HepG2 (cell line): ENCODE data around the gene UHMK1. TPM values are rescaled to one million over a fixed set of nuclear protein-coding genes. Genes with fewer than 3 reads are reported as not detected.

ENCODE experiments used
- BCL6 ChIP-seq: IDR thresholded peaks from 2 replicates; pipeline ENCODE4 v1.6.1; 2016; ENCODE audit warnings: missing genetic modification reagents, missing compliant biosample characterization
- DMAP1 ChIP-seq: IDR thresholded peaks from 2 replicates; pipeline ENCODE4 v1.6.1; 2016
- GZF1 ChIP-seq: sonication (generic); formaldehyde crosslinking; IDR thresholded peaks from 2 replicates; pipeline ENCODE4 v1.5.1; 2020; ENCODE audit warnings: mild to moderate bottlenecking, missing genetic modification reagents
- HHEX ChIP-seq: IDR thresholded peaks from 2 replicates; pipeline ENCODE4 v1.6.1; 2016; ENCODE audit warnings: control low read depth
- HIVEP1 ChIP-seq: sonication (generic); formaldehyde crosslinking; IDR thresholded peaks from 2 replicates; pipeline ENCODE4 v1.4.0; 2020; ENCODE audit warnings: mild to moderate bottlenecking, missing genetic modification reagents
- IKZF4 ChIP-seq: sonication (generic); formaldehyde crosslinking; IDR thresholded peaks from 2 replicates; pipeline ENCODE4 v1.5.1; 2020; ENCODE audit warnings: borderline replicate concordance, mild to moderate bottlenecking, low read depth, missing genetic modification reagents; ENCODE audit errors: not compliant biosample characterization
- KAT8 ChIP-seq: IDR thresholded peaks from 2 replicates; pipeline ENCODE4 v1.6.1; 2016; ENCODE audit warnings: missing genetic modification reagents, missing compliant biosample characterization
- MIER2 ChIP-seq: IDR thresholded peaks from 2 replicates; pipeline ENCODE4 v1.6.1; 2016; ENCODE audit warnings: missing biosample characterization, missing genetic modification reagents
- U2AF2 ChIP-seq: fragments of 200-400 bp; formaldehyde crosslinking; IDR thresholded peaks from 2 replicates; pipeline ENCODE4 v1.6.1; 2017; ENCODE audit warnings: low read depth, mild to moderate bottlenecking, low read length
- ZNF552 ChIP-seq: sonication (generic); formaldehyde crosslinking; IDR thresholded peaks from 2 replicates; pipeline ENCODE4 v1.9.0; 2022; ENCODE audit warnings: missing genetic modification reagents, mild to moderate bottlenecking, borderline replicate concordance
- ZNF678 ChIP-seq: sonication (generic); formaldehyde crosslinking; IDR thresholded peaks from 2 replicates; pipeline ENCODE4 v1.4.0; 2020; ENCODE audit warnings: mild to moderate bottlenecking, missing genetic modification reagents
- polyA plus RNA-seq, 8 experiments: library from polyadenylated mRNA; depleted of rRNA in 3 of 8; stranded (reverse) in 7 of 8; unstranded in 1 of 8; fragments of >200 nt; fragmentation: Illumina TruSeq in 4 of 8; extraction: Trizol in 4 of 8; gene quantifications; 2 replicates each; pipeline versions ENCODE4 v1.2.1 to v1.2.3, GENCODE V29; 2011 to 2016; ENCODE audit warnings: low read depth in 4 of 8, missing spikeins in 1 of 8, mixed read lengths in 1 of 8; ENCODE audit not compliant: insufficient read depth in 1 of 8
- total RNA-seq, 5 experiments: library from RNA; depleted of rRNA; stranded (reverse); fragments of >200 nt; fragmentation: Illumina TruSeq; extraction: Trizol; gene quantifications; 2 replicates each; pipeline ENCODE4 v1.2.3, GENCODE V29; 2016; ENCODE audit warnings: low read depth in 1 of 5
- TF ChIP-seq, protein P1 (sequence below): sonication (generic); formaldehyde crosslinking; IDR thresholded peaks from 2 replicates; pipeline ENCODE4 v1.5.0; 2020; ENCODE audit warnings: mild to moderate bottlenecking, missing genetic modification reagents
- TF ChIP-seq, protein P2 (sequence below): sonication (generic); formaldehyde crosslinking; IDR thresholded peaks from 2 replicates; pipeline ENCODE4 v1.4.0; 2020; ENCODE audit warnings: missing genetic modification reagents, borderline replicate concordance
- TF ChIP-seq, protein P3 (sequence below): IDR thresholded peaks from 2 replicates; pipeline ENCODE4 v1.6.1; 2016; ENCODE audit warnings: missing biosample characterization, missing genetic modification reagents, low read depth
- TF ChIP-seq, protein P4 (sequence below): sonication (generic); formaldehyde crosslinking; IDR thresholded peaks from 2 replicates; pipeline ENCODE4 v1.4.0; 2020; ENCODE audit warnings: mild to moderate bottlenecking, missing genetic modification reagents
- TF ChIP-seq, protein P5 (sequence below): sonication (generic); formaldehyde crosslinking; IDR thresholded peaks from 2 replicates; pipeline ENCODE4 v1.4.0; 2020; ENCODE audit warnings: missing genetic modification reagents

UHMK1 gene
- total and polyA plus RNA-seq, 2 of the 13 experiments (the other 11 are each of a cell fraction or from before 2014, with no cell fraction given), result 12.9 to 20.0 TPM

DNA sequence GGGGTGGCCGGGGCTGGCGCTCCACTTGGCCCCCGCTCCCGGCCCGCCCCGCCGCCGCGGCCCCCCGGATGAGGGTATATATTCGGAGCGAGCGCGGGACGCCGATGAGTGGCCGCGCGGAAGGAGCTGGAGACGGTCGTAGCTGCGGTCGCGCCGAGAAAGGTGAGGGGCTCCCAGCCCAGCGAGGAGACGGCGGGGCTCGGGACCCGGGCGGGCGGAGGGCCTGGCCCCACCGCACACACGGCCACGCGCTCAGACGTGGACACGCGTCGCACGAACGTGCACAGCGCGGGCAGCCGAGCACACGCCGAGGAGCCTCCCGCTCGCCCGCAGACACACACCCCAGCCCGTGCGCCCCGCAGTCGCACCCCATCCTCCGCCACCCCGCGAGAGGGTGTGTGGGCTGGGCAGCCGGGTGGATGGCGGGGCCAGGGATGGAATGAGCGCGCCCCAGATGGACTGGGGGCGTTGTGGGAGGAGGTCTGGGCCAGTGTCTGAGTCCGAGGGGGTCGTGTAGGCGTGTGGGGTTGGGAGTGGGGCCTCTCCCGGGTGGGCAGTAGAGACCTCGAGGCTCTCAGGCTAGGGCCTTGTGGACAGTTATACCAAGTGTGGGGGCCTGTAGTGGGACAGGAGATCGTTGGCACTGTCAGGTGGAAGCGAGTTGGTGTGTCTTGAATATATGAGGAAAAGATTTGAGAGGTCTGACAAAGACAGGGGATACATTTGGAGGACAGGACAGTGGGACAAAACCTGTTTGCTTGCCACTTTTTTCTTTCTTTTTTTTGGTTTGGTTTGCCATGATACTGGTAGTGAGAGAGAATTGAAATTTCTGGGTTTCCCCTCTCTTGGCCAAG, 64.2 kb downstream of the UHMK1 start, which contains the start of gene UAP1 (continued):
- TF ChIP-seq, protein P1, sequence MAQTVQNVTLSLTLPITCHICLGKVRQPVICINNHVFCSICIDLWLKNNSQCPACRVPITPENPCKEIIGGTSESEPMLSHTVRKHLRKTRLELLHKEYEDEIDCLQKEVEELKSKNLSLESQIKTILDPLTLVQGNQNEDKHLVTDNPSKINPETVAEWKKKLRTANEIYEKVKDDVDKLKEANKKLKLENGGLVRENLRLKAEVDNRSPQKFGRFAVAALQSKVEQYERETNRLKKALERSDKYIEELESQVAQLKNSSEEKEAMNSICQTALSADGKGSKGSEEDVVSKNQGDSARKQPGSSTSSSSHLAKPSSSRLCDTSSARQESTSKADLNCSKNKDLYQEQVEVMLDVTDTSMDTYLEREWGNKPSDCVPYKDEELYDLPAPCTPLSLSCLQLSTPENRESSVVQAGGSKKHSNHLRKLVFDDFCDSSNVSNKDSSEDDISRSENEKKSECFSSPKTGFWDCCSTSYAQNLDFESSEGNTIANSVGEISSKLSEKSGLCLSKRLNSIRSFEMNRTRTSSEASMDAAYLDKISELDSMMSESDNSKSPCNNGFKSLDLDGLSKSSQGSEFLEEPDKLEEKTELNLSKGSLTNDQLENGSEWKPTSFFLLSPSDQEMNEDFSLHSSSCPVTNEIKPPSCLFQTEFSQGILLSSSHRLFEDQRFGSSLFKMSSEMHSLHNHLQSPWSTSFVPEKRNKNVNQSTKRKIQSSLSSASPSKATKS (CRISPR knock-in tag), result no peak
- TF ChIP-seq U2AF2 (no peak), IKZF4 (CRISPR knock-in tag) (no peak), HHEX (CRISPR knock-in tag) (no peak), HIVEP1 (CRISPR knock-in tag) (no peak; the same call in 1 of the 2 replicates), DMAP1 (CRISPR knock-in tag) (no peak), GZF1 (no peak), MIER2 (CRISPR knock-in tag) (no peak), ZNF552 (CRISPR knock-in tag) (no peak), KAT8 (no peak), BCL6 (CRISPR knock-in tag) (0 out of 2 replicates have a peak, but pooled peaks have one; percentile 20), ZNF678 (peak; percentile 13; the same call in 1 of the 2 replicates)
- TF ChIP-seq, protein P2, sequence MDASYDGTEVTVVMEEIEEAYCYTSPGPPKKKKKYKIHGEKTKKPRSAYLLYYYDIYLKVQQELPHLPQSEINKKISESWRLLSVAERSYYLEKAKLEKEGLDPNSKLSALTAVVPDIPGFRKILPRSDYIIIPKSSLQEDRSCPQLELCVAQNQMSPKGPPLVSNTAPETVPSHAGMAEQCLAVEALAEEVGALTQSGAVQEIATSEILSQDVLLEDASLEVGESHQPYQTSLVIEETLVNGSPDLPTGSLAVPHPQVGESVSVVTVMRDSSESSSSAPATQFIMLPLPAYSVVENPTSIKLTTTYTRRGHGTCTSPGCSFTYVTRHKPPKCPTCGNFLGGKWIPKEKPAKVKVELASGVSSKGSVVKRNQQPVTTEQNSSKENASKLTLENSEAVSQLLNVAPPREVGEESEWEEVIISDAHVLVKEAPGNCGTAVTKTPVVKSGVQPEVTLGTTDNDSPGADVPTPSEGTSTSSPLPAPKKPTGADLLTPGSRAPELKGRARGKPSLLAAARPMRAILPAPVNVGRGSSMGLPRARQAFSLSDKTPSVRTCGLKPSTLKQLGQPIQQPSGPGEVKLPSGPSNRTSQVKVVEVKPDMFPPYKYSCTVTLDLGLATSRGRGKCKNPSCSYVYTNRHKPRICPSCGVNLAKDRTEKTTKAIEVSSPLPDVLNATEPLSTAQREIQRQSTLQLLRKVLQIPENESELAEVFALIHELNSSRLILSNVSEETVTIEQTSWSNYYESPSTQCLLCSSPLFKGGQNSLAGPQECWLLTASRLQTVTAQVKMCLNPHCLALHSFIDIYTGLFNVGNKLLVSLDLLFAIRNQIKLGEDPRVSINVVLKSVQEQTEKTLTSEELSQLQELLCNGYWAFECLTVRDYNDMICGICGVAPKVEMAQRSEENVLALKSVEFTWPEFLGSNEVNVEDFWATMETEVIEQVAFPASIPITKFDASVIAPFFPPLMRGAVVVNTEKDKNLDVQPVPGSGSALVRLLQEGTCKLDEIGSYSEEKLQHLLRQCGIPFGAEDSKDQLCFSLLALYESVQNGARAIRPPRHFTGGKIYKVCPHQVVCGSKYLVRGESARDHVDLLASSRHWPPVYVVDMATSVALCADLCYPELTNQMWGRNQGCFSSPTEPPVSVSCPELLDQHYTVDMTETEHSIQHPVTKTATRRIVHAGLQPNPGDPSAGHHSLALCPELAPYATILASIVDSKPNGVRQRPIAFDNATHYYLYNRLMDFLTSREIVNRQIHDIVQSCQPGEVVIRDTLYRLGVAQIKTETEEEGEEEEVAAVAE, result no peak
- TF ChIP-seq, protein P3, sequence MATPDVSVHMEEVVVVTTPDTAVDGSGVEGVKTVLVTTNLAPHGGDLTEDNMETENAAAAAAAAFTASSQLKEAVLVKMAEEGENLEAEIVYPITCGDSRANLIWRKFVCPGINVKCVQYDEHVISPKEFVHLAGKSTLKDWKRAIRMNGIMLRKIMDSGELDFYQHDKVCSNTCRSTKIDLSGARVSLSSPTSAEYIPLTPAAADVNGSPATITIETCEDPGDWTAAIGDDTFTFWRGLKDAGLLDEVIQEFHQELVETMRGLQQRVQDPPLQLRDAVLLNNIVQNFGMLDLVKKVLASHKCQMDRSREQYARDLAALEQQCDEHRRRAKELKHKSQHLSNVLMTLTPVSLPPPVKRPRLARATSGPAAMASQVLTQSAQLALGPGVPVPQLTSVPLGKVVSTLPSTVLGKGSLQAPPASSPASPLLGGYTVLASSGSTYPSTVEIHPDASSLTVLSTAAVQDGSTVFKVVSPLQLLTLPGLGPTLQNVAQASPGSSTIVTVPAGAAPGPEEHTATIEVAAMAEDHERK (CRISPR knock-in tag), result no peak
- TF ChIP-seq, protein P4, sequence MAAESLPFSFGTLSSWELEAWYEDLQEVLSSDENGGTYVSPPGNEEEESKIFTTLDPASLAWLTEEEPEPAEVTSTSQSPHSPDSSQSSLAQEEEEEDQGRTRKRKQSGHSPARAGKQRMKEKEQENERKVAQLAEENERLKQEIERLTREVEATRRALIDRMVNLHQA (CRISPR knock-in tag), result no peak
- TF ChIP-seq, protein P5, sequence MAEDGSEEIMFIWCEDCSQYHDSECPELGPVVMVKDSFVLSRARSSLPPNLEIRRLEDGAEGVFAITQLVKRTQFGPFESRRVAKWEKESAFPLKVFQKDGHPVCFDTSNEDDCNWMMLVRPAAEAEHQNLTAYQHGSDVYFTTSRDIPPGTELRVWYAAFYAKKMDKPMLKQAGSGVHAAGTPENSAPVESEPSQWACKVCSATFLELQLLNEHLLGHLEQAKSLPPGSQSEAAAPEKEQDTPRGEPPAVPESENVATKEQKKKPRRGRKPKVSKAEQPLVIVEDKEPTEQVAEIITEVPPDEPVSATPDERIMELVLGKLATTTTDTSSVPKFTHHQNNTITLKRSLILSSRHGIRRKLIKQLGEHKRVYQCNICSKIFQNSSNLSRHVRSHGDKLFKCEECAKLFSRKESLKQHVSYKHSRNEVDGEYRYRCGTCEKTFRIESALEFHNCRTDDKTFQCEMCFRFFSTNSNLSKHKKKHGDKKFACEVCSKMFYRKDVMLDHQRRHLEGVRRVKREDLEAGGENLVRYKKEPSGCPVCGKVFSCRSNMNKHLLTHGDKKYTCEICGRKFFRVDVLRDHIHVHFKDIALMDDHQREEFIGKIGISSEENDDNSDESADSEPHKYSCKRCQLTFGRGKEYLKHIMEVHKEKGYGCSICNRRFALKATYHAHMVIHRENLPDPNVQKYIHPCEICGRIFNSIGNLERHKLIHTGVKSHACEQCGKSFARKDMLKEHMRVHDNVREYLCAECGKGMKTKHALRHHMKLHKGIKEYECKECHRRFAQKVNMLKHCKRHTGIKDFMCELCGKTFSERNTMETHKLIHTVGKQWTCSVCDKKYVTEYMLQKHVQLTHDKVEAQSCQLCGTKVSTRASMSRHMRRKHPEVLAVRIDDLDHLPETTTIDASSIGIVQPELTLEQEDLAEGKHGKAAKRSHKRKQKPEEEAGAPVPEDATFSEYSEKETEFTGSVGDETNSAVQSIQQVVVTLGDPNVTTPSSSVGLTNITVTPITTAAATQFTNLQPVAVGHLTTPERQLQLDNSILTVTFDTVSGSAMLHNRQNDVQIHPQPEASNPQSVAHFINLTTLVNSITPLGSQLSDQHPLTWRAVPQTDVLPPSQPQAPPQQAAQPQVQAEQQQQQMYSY (CRISPR knock-in tag), result no peak
